Keratinocyte (primary cell): ENCODE measurements around the gene CCDC3. TPM values are rescaled to one million over a fixed set of nuclear protein-coding genes. Genes with fewer than 3 reads are reported as not detected.
A peak's percentile ranks its signal among the peaks of the same experiment; 100 is the strongest.

Experiments
- DNase-seq: peaks from one replicate; pipeline ENCODE4 v3.0.0-alpha.2; 2011; ENCODE audit warnings: low read depth, missing footprints, low spot score
- FAIRE-seq: peaks from 2 replicates; lab custom pipeline; 2011; peaks lifted over from hg19 to GRCh38; lab: Jason Lieb, UNC
- H2AFZ ChIP-seq: 2 replicates; pipeline ENCODE4 v1.6.0; 2012; ENCODE audit warnings: low read length, control low read depth, inconsistent platforms; ENCODE audit not compliant: control insufficient read depth
- H3K27ac ChIP-seq: 2 replicates; pipeline ENCODE4 v1.5.1; 2011; ENCODE audit warnings: low read length; ENCODE audit not compliant: control insufficient read depth, insufficient read depth
- H3K27me3 ChIP-seq: 3 replicates; pipeline ENCODE4 v1.6.0; 2011; ENCODE audit warnings: low read length; ENCODE audit not compliant: control insufficient read depth, insufficient read depth; ENCODE audit errors: extremely low read depth
- H3K36me3 ChIP-seq, 2 experiments: 2 replicates in 1 of 2; 3 replicates in 1 of 2; pipeline ENCODE4 v1.5.1; 2011; ENCODE audit warnings: low read length in 2 of 2, mild to moderate bottlenecking in 1 of 2; ENCODE audit not compliant: control insufficient read depth in 2 of 2, insufficient read depth in 2 of 2; ENCODE audit errors: extremely low read depth in 1 of 2
- H3K4me1 ChIP-seq: 3 replicates; pipeline ENCODE4 v1.5.1; 2011; ENCODE audit warnings: low read length; ENCODE audit not compliant: control insufficient read depth, insufficient read depth; ENCODE audit errors: extremely low read depth
- H3K4me2 ChIP-seq: 3 replicates; pipeline ENCODE4 v1.6.0; 2011; ENCODE audit warnings: low read depth, low read length; ENCODE audit not compliant: control insufficient read depth, insufficient read depth; ENCODE audit errors: extremely low read depth
- H3K4me3 ChIP-seq, 3 experiments: fragments of 200-600 bp in 1 of 3; sonication (generic) in 1 of 3; 2 replicates in 2 of 3; 3 replicates in 1 of 3; pipeline ENCODE4 v1.5.1; 2011 to 2016; ENCODE audit warnings: low read length in 3 of 3, mild to moderate bottlenecking in 3 of 3, control low read depth in 2 of 3, inconsistent platforms in 1 of 3, low read depth in 1 of 3, mixed read lengths in 1 of 3, mixed run types in 1 of 3, moderate library complexity in 1 of 3; ENCODE audit not compliant: control insufficient read depth in 2 of 3, insufficient read depth in 2 of 3; ENCODE audit errors: extremely low read depth in 1 of 3
- H3K79me2 ChIP-seq: 2 replicates; pipeline ENCODE4 v1.6.0; 2012; ENCODE audit warnings: low read length; ENCODE audit not compliant: control insufficient read depth, insufficient read depth
- H3K9ac ChIP-seq: 3 replicates; pipeline ENCODE4 v1.6.0; 2011; ENCODE audit warnings: low read length; ENCODE audit not compliant: control insufficient read depth, insufficient read depth; ENCODE audit errors: extremely low read depth
- H3K9me1 ChIP-seq: 3 replicates; pipeline ENCODE4 v1.6.0; 2011; ENCODE audit warnings: low read length; ENCODE audit not compliant: control insufficient read depth, insufficient read depth; ENCODE audit errors: extremely low read depth
- H3K9me3 ChIP-seq: 2 replicates; pipeline ENCODE4 v1.5.1; 2012; ENCODE audit warnings: low read depth, low read length; ENCODE audit not compliant: control insufficient read depth
- H4K20me1 ChIP-seq: 3 replicates; pipeline ENCODE4 v1.6.0; 2011; ENCODE audit warnings: low read length; ENCODE audit not compliant: control insufficient read depth, insufficient read depth; ENCODE audit errors: extremely low read depth
- EZH2 ChIP-seq: IDR thresholded peaks from one replicate; pipeline ENCODE4 v1.6.1; 2012; ENCODE audit warnings: inconsistent platforms, mild to moderate bottlenecking, low read length, moderate library complexity
- dilution Hi-C: fragments of 300-500 bp; cut with MboI; formaldehyde crosslinking; loops from one replicate; pipeline ENCODE4 v1.7.0; 2020; ENCODE audit warnings: low sequenced_read_pairs; ENCODE audit not compliant: extremely low pct_ligation_motif_present
- polyA plus RNA-seq, 5 experiments: library from polyadenylated mRNA; depleted of rRNA in 3 of 5; stranded (reverse) in 3 of 5; stranded (forward) in 1 of 5; unstranded in 1 of 5; fragments of >200 nt; gene quantifications; 1 replicate in 1 of 5; 2 replicates in 3 of 5; 3 replicates in 1 of 5; pipeline versions ENCODE4 v1.2.1 to v1.2.3, GENCODE V29; 2011 to 2012; ENCODE audit warnings: missing spikeins in 2 of 5, low read depth in 1 of 5, low replicate concordance in 1 of 5
- TF ChIP-seq, protein P1 (sequence below), 3 experiments: IDR thresholded peaks in 1 of 3; conservative IDR thresholded peaks in 1 of 3; optimal IDR thresholded peaks in 1 of 3; 2 replicates in 2 of 3; 3 replicates in 1 of 3; pipeline versions ENCODE3 to v1.5.1; 2011; ENCODE audit warnings: low read length in 3 of 3, mild to moderate bottlenecking in 3 of 3, moderate library complexity in 2 of 3, control low read depth in 1 of 3, inconsistent platforms in 1 of 3; ENCODE audit not compliant: insufficient read depth in 2 of 3; ENCODE audit errors: extremely low read depth in 1 of 3

CCDC3 gene
- polyA plus RNA-seq, 1 donor (not counting 4 experiments of a cell fraction or from before 2014, with no cell fraction given), result 0.39 TPM

DNA sequence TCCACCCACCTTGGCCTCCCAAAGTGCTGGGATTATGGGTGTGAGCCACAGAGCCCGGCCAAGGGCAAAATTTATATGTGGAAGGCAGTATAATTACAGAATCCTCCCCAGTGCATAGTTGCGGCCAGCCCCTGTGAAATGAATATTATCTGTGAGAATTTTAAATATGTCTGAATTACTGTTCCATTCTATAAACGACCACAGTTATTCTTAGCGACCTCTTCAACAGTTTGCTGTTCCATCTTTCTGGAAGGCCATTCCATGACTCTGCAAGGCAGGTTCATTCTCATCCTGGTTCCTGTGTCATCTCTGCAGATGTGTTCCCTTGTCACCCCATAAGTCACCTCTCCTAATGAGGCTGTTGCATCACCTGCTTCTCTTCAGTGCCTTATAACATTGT lies 90.7 kb downstream of the CCDC3 start:
- Histone ChIP-seq H3K27ac (no peak overlapping the region), H3K36me3 (no peaks in the 10 kb centered on the region), H3K4me1 (peaks cover 4% of the 10 kb centered on the region), H3K9ac (no peak overlapping the region), H3K9me3 (no peaks in the 10 kb centered on the region), H3K4me2 (no peak overlapping the region), H3K27me3 (no peaks in the 10 kb centered on the region), H4K20me1 (no peaks in the 10 kb centered on the region), H2AFZ (no peak overlapping the region), H3K9me1 (no peaks in the 10 kb centered on the region), H3K4me3 (no peak overlapping the region), H3K79me2 (no peaks in the 10 kb centered on the region)
- FAIRE-seq (no peak), DNase-seq (no peak)
- dilution Hi-C loops, result no loop called here
- TF ChIP-seq EZH2, result no peak
- TF ChIP-seq, protein P1, sequence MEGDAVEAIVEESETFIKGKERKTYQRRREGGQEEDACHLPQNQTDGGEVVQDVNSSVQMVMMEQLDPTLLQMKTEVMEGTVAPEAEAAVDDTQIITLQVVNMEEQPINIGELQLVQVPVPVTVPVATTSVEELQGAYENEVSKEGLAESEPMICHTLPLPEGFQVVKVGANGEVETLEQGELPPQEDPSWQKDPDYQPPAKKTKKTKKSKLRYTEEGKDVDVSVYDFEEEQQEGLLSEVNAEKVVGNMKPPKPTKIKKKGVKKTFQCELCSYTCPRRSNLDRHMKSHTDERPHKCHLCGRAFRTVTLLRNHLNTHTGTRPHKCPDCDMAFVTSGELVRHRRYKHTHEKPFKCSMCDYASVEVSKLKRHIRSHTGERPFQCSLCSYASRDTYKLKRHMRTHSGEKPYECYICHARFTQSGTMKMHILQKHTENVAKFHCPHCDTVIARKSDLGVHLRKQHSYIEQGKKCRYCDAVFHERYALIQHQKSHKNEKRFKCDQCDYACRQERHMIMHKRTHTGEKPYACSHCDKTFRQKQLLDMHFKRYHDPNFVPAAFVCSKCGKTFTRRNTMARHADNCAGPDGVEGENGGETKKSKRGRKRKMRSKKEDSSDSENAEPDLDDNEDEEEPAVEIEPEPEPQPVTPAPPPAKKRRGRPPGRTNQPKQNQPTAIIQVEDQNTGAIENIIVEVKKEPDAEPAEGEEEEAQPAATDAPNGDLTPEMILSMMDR (optimal IDR thresholded peaks at IDR 0.05 in 1 of 3, IDR thresholded peaks at IDR 0.05 in 1 of 3, conservative IDR thresholded peaks at IDR 0.05 in 1 of 3; ENCODE audit: extremely low read depth in 1 of 3, insufficient read depth in 2 of 3, low read length in 3 of 3), result no peak

DNA sequence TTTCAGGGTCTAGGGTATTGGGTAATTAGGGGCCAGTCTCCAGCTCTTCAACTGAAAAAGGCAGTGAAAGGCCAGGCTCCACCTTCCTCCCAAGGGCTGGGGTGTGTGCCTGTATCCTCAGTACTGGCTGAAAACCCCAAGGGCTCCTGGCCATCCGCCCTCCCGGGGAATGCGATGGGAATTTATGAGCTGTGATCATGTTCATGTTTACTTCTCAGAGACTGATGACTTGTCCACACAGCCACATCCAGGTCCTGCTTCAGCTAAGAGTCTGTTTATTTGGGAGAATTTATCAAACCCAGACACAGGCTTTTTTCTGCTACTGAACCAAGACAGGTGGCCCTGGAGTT lies 91.7 kb downstream of the CCDC3 start:
- FAIRE-seq (peak; percentile 23), DNase-seq (peak; percentile 5)
- Histone ChIP-seq H3K79me2 (no peaks in the 10 kb centered on the region), H2AFZ (no peak overlapping the region), H3K9me3 (no peaks in the 10 kb centered on the region), H3K9ac (no peak overlapping the region), H3K4me2 (no peak overlapping the region), H3K9me1 (no peaks in the 10 kb centered on the region), H3K27ac (no peak overlapping the region), H3K36me3 (no peaks in the 10 kb centered on the region), H3K4me1 (peaks cover 4% of the 10 kb centered on the region), H4K20me1 (no peaks in the 10 kb centered on the region), H3K27me3 (no peaks in the 10 kb centered on the region), H3K4me3 (no peak overlapping the region)
- TF ChIP-seq, protein P1 (optimal IDR thresholded peaks at IDR 0.05 in 1 of 3, IDR thresholded peaks at IDR 0.05 in 1 of 3, conservative IDR thresholded peaks at IDR 0.05 in 1 of 3; ENCODE audit: extremely low read depth in 1 of 3, insufficient read depth in 2 of 3, low read length in 3 of 3), result no peak
- dilution Hi-C loops, result no loop called here
